ENCODE results near the gene CUL3. TPM values are rescaled to one million over a fixed set of nuclear protein-coding genes. Genes with fewer than 3 reads are reported as not detected.

CUL3 gene
- total and polyA plus RNA-seq, 4 donors = 33.6 to 72.4 (median 59.2) TPM

- intact Hi-C loops (cut with DNase I) = no loop called here
- H3K36me3 ChIP-seq (ENCODE audit: control insufficient read depth in 1 of 2, insufficient read depth in 2 of 2, low read length in 1 of 2) = no peaks in the 10 kb centered on the region
- ATAC-seq (ENCODE audit: low FRiP score) (no peak), DNase-seq (no peak)
- H3K9me3 ChIP-seq (ENCODE audit: control insufficient read depth, low read length) = peaks cover 2% of the 10 kb centered on the region
- no peaks in the 10 kb centered on the region for H3K27me3 ChIP-seq (ENCODE audit: control insufficient read depth in 1 of 2, insufficient read depth in 2 of 2, low read length in 1 of 2)
- 99 to 100% methylated on average over 1 of the region's 1 CpG for WGBS, 2 donors
- H3K4me3 ChIP-seq (ENCODE audit: low read length in 2 of 2) = no peak overlapping the region
- no peak overlapping the region for H3K27ac ChIP-seq (ENCODE audit: low read depth in 1 of 2, low read length in 2 of 2)
- no peaks in the 10 kb centered on the region for H3K4me1 ChIP-seq (ENCODE audit: control insufficient read depth in 1 of 2, insufficient read depth in 2 of 2, low read length in 2 of 2)
Measured at GRCh38 chr2:224436634-224437033, 148.5 kb downstream of the CUL3 start.

GRCh38 chr2:224434618-224435017 is 150.5 kb downstream of the CUL3 start:
- no peak overlapping the region for H3K4me3 ChIP-seq (ENCODE audit: low read length in 2 of 2)
- H3K27me3 ChIP-seq (ENCODE audit: control insufficient read depth in 1 of 2, insufficient read depth in 2 of 2, low read length in 1 of 2) = no peaks in the 10 kb centered on the region
- no peaks in the 10 kb centered on the region for H3K36me3 ChIP-seq (ENCODE audit: control insufficient read depth in 1 of 2, insufficient read depth in 2 of 2, low read length in 1 of 2)
- peaks cover 4% of the 10 kb centered on the region for H3K9me3 ChIP-seq (ENCODE audit: control insufficient read depth, low read length)
- intact Hi-C loops (cut with DNase I) = no loop called here
- no peak for ATAC-seq (ENCODE audit: low FRiP score)
- no peak for DNase-seq
- H3K4me1 ChIP-seq (ENCODE audit: control insufficient read depth in 1 of 2, insufficient read depth in 2 of 2, low read length in 2 of 2) = no peaks in the 10 kb centered on the region
- no peak overlapping the region for H3K27ac ChIP-seq (ENCODE audit: low read depth in 1 of 2, low read length in 2 of 2)
- 80 to 94% methylated on average over 4 of the region's 4 CpGs for WGBS, 2 donors

GRCh38 chr2:224433442-224433841 is 151.7 kb downstream of the CUL3 start:
- intact Hi-C loops (cut with DNase I) = no loop called here
- no peak overlapping the region for H3K27ac ChIP-seq (ENCODE audit: low read depth in 1 of 2, low read length in 2 of 2)
- H3K9me3 ChIP-seq (ENCODE audit: control insufficient read depth, low read length) = peaks cover 4% of the 10 kb centered on the region
- H3K4me3 ChIP-seq (ENCODE audit: low read length in 2 of 2) = no peak overlapping the region
- no peak for DNase-seq
- no peaks in the 10 kb centered on the region for H3K36me3 ChIP-seq (ENCODE audit: control insufficient read depth in 1 of 2, insufficient read depth in 2 of 2, low read length in 1 of 2)
- no peaks in the 10 kb centered on the region for H3K4me1 ChIP-seq (ENCODE audit: control insufficient read depth in 1 of 2, insufficient read depth in 2 of 2, low read length in 2 of 2)
- 66 to 71% methylated on average over 10 of the region's 10 CpGs for WGBS, 2 donors
- no peaks in the 10 kb centered on the region for H3K27me3 ChIP-seq (ENCODE audit: control insufficient read depth in 1 of 2, insufficient read depth in 2 of 2, low read length in 1 of 2)
- no peak for ATAC-seq (ENCODE audit: low FRiP score)

GRCh38 chr2:224432003-224432579 is 153.1 kb downstream of the CUL3 start:
- 80 to 89% methylated on average over 6 of the region's 6 CpGs for WGBS, 2 donors
- ATAC-seq (ENCODE audit: low FRiP score) (no peak), DNase-seq (no peak)
- H3K9me3 ChIP-seq (ENCODE audit: control insufficient read depth, low read length) = peaks cover 2% of the 10 kb centered on the region
- no peak overlapping the region for H3K4me3 ChIP-seq (ENCODE audit: low read length in 2 of 2)
- no peaks in the 10 kb centered on the region for H3K4me1 ChIP-seq (ENCODE audit: control insufficient read depth in 1 of 2, insufficient read depth in 2 of 2, low read length in 2 of 2)
- intact Hi-C loops (cut with DNase I) = no loop called here
- H3K27ac ChIP-seq (ENCODE audit: low read depth in 1 of 2, low read length in 2 of 2) = no peak overlapping the region
- no peaks in the 10 kb centered on the region for H3K36me3 ChIP-seq (ENCODE audit: control insufficient read depth in 1 of 2, insufficient read depth in 2 of 2, low read length in 1 of 2)
- H3K27me3 ChIP-seq (ENCODE audit: control insufficient read depth in 1 of 2, insufficient read depth in 2 of 2, low read length in 1 of 2) = no peaks in the 10 kb centered on the region

GRCh38 chr2:224429441-224429810 is 155.7 kb downstream of the CUL3 start:
- H3K36me3 ChIP-seq (ENCODE audit: control insufficient read depth in 1 of 2, insufficient read depth in 2 of 2, low read length in 1 of 2) = no peaks in the 10 kb centered on the region
- intact Hi-C loops (cut with DNase I) = no loop called here
- ATAC-seq (ENCODE audit: low FRiP score) = no peak
- DNase-seq = no peak
- no peaks in the 10 kb centered on the region for H3K27me3 ChIP-seq (ENCODE audit: control insufficient read depth in 1 of 2, insufficient read depth in 2 of 2, low read length in 1 of 2)
- peaks cover 2% of the 10 kb centered on the region for H3K9me3 ChIP-seq (ENCODE audit: control insufficient read depth, low read length)
- no peaks in the 10 kb centered on the region for H3K4me1 ChIP-seq (ENCODE audit: control insufficient read depth in 1 of 2, insufficient read depth in 2 of 2, low read length in 2 of 2)
- no peak overlapping the region for H3K27ac ChIP-seq (ENCODE audit: low read depth in 1 of 2, low read length in 2 of 2)
- H3K4me3 ChIP-seq (ENCODE audit: low read length in 2 of 2) = no peak overlapping the region
- WGBS, 2 donors = 63 to 79% methylated on average over 2 of the region's 2 CpGs

GRCh38 chr2:224428787-224429440 is 156.2 kb downstream of the CUL3 start:
- DNase-seq (no peak), ATAC-seq (ENCODE audit: low FRiP score) (no peak)
- H3K27me3 ChIP-seq (ENCODE audit: control insufficient read depth in 1 of 2, insufficient read depth in 2 of 2, low read length in 1 of 2) = no peaks in the 10 kb centered on the region
- no peak overlapping the region for H3K4me3 ChIP-seq (ENCODE audit: low read length in 2 of 2)
- no peaks in the 10 kb centered on the region for H3K36me3 ChIP-seq (ENCODE audit: control insufficient read depth in 1 of 2, insufficient read depth in 2 of 2, low read length in 1 of 2)
- H3K27ac ChIP-seq (ENCODE audit: low read depth in 1 of 2, low read length in 2 of 2) = no peak overlapping the region
- WGBS, 2 donors = 88 to 100% methylated on average over 2 to 3 of the region's 3 CpGs
- intact Hi-C loops (cut with DNase I) = no loop called here
- peaks cover 2% of the 10 kb centered on the region for H3K9me3 ChIP-seq (ENCODE audit: control insufficient read depth, low read length)
- H3K4me1 ChIP-seq (ENCODE audit: control insufficient read depth in 1 of 2, insufficient read depth in 2 of 2, low read length in 2 of 2) = no peaks in the 10 kb centered on the region

GRCh38 chr2:224427471-224427870 is 157.7 kb downstream of the CUL3 start:
- ATAC-seq (ENCODE audit: low FRiP score) (no peak), DNase-seq (no peak)
- H3K4me3 ChIP-seq (ENCODE audit: low read length in 2 of 2) = no peak overlapping the region
- no peaks in the 10 kb centered on the region for H3K4me1 ChIP-seq (ENCODE audit: control insufficient read depth in 1 of 2, insufficient read depth in 2 of 2, low read length in 2 of 2)
- 69 to 74% methylated on average over 4 of the region's 4 CpGs for WGBS, 2 donors
- H3K27me3 ChIP-seq (ENCODE audit: control insufficient read depth in 1 of 2, insufficient read depth in 2 of 2, low read length in 1 of 2) = no peaks in the 10 kb centered on the region
- intact Hi-C loops (cut with DNase I) = no loop called here
- no peak overlapping the region for H3K27ac ChIP-seq (ENCODE audit: low read depth in 1 of 2, low read length in 2 of 2)
- H3K9me3 ChIP-seq (ENCODE audit: control insufficient read depth, low read length) = peaks cover 2% of the 10 kb centered on the region
- no peaks in the 10 kb centered on the region for H3K36me3 ChIP-seq (ENCODE audit: control insufficient read depth in 1 of 2, insufficient read depth in 2 of 2, low read length in 1 of 2)

- Histone ChIP-seq H3K4me1 (ENCODE audit: control insufficient read depth in 1 of 2, insufficient read depth in 2 of 2, low read length in 2 of 2) (no peaks in the 10 kb centered on the region), H3K9me3 (ENCODE audit: control insufficient read depth, low read length) (peaks cover 2% of the 10 kb centered on the region), H3K4me3 (ENCODE audit: low read length in 2 of 2) (no peak overlapping the region), H3K36me3 (ENCODE audit: control insufficient read depth in 1 of 2, insufficient read depth in 2 of 2, low read length in 1 of 2) (no peaks in the 10 kb centered on the region), H3K27me3 (ENCODE audit: control insufficient read depth in 1 of 2, insufficient read depth in 2 of 2, low read length in 1 of 2) (no peaks in the 10 kb centered on the region), H3K27ac (ENCODE audit: low read depth in 1 of 2, low read length in 2 of 2) (no peak overlapping the region)
- DNase-seq (no peak), ATAC-seq (ENCODE audit: low FRiP score) (no peak)
- intact Hi-C loops (cut with DNase I) = no loop called here
- WGBS, 2 donors = 78 to 79% methylated on average over 3 of the region's 3 CpGs
Measured at GRCh38 chr2:224426656-224427055, 158.5 kb downstream of the CUL3 start.

GRCh38 chr2:224421065-224421464 is 164.1 kb downstream of the CUL3 start:
- H3K36me3 ChIP-seq (ENCODE audit: control insufficient read depth in 1 of 2, insufficient read depth in 2 of 2, low read length in 1 of 2) = no peaks in the 10 kb centered on the region
- ATAC-seq (ENCODE audit: low FRiP score) = no peak

More at GRCh38 chr2:224421065-224421464, 164.1 kb downstream of the CUL3 start:
- no peak for DNase-seq
- intact Hi-C loops (cut with DNase I) = no loop called here
- Histone ChIP-seq H3K9me3 (ENCODE audit: control insufficient read depth, low read length) (peaks cover 3% of the 10 kb centered on the region), H3K27ac (ENCODE audit: low read depth in 1 of 2, low read length in 2 of 2) (no peak overlapping the region), H3K27me3 (ENCODE audit: control insufficient read depth in 1 of 2, insufficient read depth in 2 of 2, low read length in 1 of 2) (no peaks in the 10 kb centered on the region), H3K4me1 (ENCODE audit: control insufficient read depth in 1 of 2, insufficient read depth in 2 of 2, low read length in 2 of 2) (no peaks in the 10 kb centered on the region), H3K4me3 (ENCODE audit: low read length in 2 of 2) (no peak overlapping the region)
- WGBS, 2 donors = 81 to 92% methylated on average over 2 of the region's 2 CpGs
